Glutamatergic neuron (in vitro differentiated cells): ENCODE results near the gene NBAS. TPM values are rescaled to one million over a fixed set of nuclear protein-coding genes. Genes with fewer than 3 reads are reported as not detected.
A peak's percentile ranks its signal among the peaks of the same experiment; 100 is the strongest.

Source experiments
- DNase-seq: peaks from one replicate; pipeline ENCODE4 v3.0.0; 2022
- H3K27ac Mint-ChIP-seq: one replicate; pipeline ENCODE4 v1.8.0; 2020; ENCODE audit warnings: mild to moderate bottlenecking, mixed read lengths, inconsistent platforms; ENCODE audit not compliant: unreplicated experiment
- H3K27me3 Mint-ChIP-seq: one replicate; pipeline ENCODE4 v1.8.0; 2020; ENCODE audit warnings: mild to moderate bottlenecking, moderate library complexity, mixed read lengths, inconsistent platforms; ENCODE audit not compliant: unreplicated experiment
- H3K36me3 Mint-ChIP-seq: one replicate; pipeline ENCODE4 v1.8.0; 2020; ENCODE audit warnings: mild to moderate bottlenecking, mixed read lengths, inconsistent platforms; ENCODE audit not compliant: unreplicated experiment
- H3K4me1 Mint-ChIP-seq: one replicate; pipeline ENCODE4 v1.8.0; 2020; ENCODE audit warnings: mild to moderate bottlenecking, low read depth, mixed read lengths, inconsistent platforms; ENCODE audit not compliant: unreplicated experiment
- H3K4me3 Mint-ChIP-seq: one replicate; pipeline ENCODE4 v1.8.0; 2020; ENCODE audit warnings: mild to moderate bottlenecking, mixed read lengths, inconsistent platforms; ENCODE audit not compliant: unreplicated experiment
- H3K9me3 Mint-ChIP-seq: one replicate; pipeline ENCODE4 v1.8.0; 2020; ENCODE audit warnings: mild to moderate bottlenecking, moderate library complexity, mixed read lengths, inconsistent platforms; ENCODE audit not compliant: unreplicated experiment
- CTCF ChIP-seq: fragments of 200-600 bp; sonication (generic); IDR thresholded peaks from one replicate; pipeline ENCODE4 v1.5.0; 2021; ENCODE audit not compliant: partially characterized antibody, unreplicated experiment
- total RNA-seq: library from RNA; stranded (reverse); fragmentation: NEBNext Ultra II Directional; extraction: Animal tissue kit (Norgen Biotek cat#: 25700); gene quantifications from one replicate; pipeline ENCODE4 v1.2.1, GENCODE V29; 2021; ENCODE audit not compliant: unreplicated experiment

NBAS gene
- total RNA-seq, 1 donor from 2014 or later: 46.1 TPM

DNA sequence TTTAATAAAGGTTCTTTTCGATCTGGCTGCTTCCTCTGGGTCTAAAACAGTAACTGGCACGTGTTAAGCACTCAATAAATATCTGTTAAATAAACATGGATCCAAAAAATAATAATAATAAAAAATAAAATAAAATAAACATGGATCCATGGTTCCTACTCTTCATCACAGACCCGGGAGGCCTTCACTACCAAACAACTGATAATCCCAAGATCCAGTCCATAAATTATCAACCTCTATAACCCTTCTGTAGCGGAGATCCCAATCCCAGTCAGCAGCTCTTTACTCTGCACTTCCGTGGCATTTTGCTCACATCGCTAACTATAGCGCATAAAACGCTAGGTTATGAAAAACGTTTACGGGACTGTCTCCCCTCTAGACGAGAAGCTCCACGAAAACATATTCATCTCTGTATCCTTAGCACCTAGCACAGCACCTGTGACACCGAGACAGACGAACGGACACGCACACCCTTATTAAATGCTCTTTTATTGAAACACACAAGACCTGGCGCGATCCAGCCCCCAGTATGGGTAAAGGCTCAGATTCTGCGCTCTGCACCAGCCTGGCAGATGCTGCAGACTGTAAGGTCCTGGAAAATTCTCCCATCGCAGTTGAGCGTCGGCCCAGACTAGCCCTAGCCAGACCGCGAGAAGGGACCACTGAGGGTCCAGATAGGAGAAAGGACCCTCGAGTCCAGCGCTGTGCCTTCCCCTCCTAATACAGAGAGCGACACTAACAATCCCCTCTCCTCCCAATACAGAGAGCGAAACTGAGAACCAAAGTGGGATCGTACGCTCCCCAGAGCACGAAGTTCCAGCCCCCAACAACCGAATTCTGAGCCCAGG, 770 bp downstream of the NBAS start:
- Mint-ChIP-seq H3K9me3 (peaks cover 4% of the 10 kb centered on the region), H3K27ac (peak overlapping the region; percentile 95), H3K27me3 (peaks cover 5% of the 10 kb centered on the region), H3K4me1 (peaks cover 11% of the 10 kb centered on the region), H3K4me3 (peak overlapping the region; percentile 97), H3K36me3 (no peaks in the 10 kb centered on the region)
- DNase-seq: peak; percentile 38
- no peak for TF ChIP-seq CTCF

GRCh38 chr2:15559379-15560139, 1.6 kb downstream of the NBAS start:
- Mint-ChIP-seq H3K27me3 (peaks cover 5% of the 10 kb centered on the region), H3K9me3 (peaks cover 4% of the 10 kb centered on the region), H3K4me1 (peaks cover 11% of the 10 kb centered on the region), H3K27ac (peak overlapping the region; percentile 36), H3K4me3 (peak overlapping the region; percentile 97), H3K36me3 (no peaks in the 10 kb centered on the region)
- DNase-seq: no peak
- no peak for TF ChIP-seq CTCF

DNA sequence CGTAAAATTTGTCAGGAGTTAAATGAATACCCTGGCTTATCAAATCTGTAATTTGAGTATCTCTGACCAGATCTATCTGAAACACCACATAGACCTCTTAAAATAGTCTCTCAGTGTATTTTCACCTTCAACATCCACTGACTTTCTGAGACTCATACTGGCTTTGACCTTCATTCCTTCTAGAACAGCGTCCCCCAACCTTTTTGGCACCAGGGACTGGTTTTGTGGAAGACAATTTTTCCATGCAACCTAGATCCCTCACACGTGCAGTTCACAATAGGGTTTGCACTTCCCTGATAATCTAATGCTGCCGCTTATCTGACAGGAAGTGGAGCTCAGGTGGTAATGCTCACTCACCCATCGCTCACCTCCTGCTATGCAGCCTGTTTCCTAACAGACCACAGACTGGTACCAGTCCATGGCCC, 3.2 kb downstream of the NBAS start:
- no peaks in the 10 kb centered on the region for H3K36me3 Mint-ChIP-seq
- no peak overlapping the region for H3K27ac Mint-ChIP-seq
- H3K9me3 Mint-ChIP-seq: peaks cover 4% of the 10 kb centered on the region
- peaks cover 5% of the 10 kb centered on the region for H3K27me3 Mint-ChIP-seq
- DNase-seq: no peak
- TF ChIP-seq CTCF: no peak
- no peak overlapping the region for H3K4me3 Mint-ChIP-seq
- peaks cover 11% of the 10 kb centered on the region for H3K4me1 Mint-ChIP-seq

GRCh38 chr2:15556311-15556930, 4.7 kb downstream of the NBAS start:
- peaks cover 5% of the 10 kb centered on the region for H3K27me3 Mint-ChIP-seq
- H3K4me1 Mint-ChIP-seq: peaks cover 4% of the 10 kb centered on the region
- no peak for TF ChIP-seq CTCF
- DNase-seq: no peak
- no peak overlapping the region for H3K4me3 Mint-ChIP-seq
- H3K9me3 Mint-ChIP-seq: peaks cover 3% of the 10 kb centered on the region
- H3K36me3 Mint-ChIP-seq: no peaks in the 10 kb centered on the region
- no peak overlapping the region for H3K27ac Mint-ChIP-seq
